MCF 10A (cell line): Measurements from ENCODE around the gene DKK1. TPM values are rescaled to one million over a fixed set of nuclear protein-coding genes. Genes with fewer than 3 reads are reported as not detected.

ENCODE experiments used
- BruUV-seq: library from RNA; stranded (reverse); fragments of 400-500 nt; replicated peaks from 2 replicates; lab custom pipeline; 2021; lab: Mats Ljungman, UMichigan
- CTCF ChIA-PET: fragments of 300-600 bp; sonication (Branson Sonifier 250); formaldehyde crosslinking; extraction: SDS; loops from one replicate; lab custom pipeline; 2021; ENCODE audit warnings: antibody characterized with exemption, inconsistent platforms; lab: Yijun Ruan, JAX
- POLR2A ChIA-PET: fragments of 300-600, 350-650 bp; sonication (Branson Sonifier 250); formaldehyde crosslinking; extraction: SDS; loops from one replicate; lab custom pipeline; 2020; ENCODE audit warnings: antibody characterized with exemption, inconsistent platforms; lab: Yijun Ruan, JAX
- DNase-seq: peaks from one replicate; pipeline ENCODE4 v3.0.0-alpha.2; 2018; ENCODE audit not compliant: unreplicated experiment
- H3K27ac Mint-ChIP-seq: one replicate; pipeline ENCODE4 v1.8.0; 2022; ENCODE audit warnings: mild to moderate bottlenecking, low read depth, mixed read lengths; ENCODE audit not compliant: unreplicated experiment
- H3K27me3 Mint-ChIP-seq: one replicate; pipeline ENCODE4 v1.8.0; 2022; ENCODE audit warnings: mixed read lengths; ENCODE audit not compliant: insufficient read depth, unreplicated experiment
- H3K36me3 Mint-ChIP-seq: one replicate; pipeline ENCODE4 v1.8.0; 2022; ENCODE audit warnings: mild to moderate bottlenecking, moderate library complexity, mixed read lengths; ENCODE audit not compliant: insufficient read depth, unreplicated experiment
- H3K4me1 Mint-ChIP-seq: one replicate; pipeline ENCODE4 v1.8.0; 2022; ENCODE audit warnings: mixed read lengths; ENCODE audit not compliant: insufficient read depth, unreplicated experiment
- H3K4me3 Mint-ChIP-seq: one replicate; pipeline ENCODE4 v1.8.0; 2022; ENCODE audit warnings: mild to moderate bottlenecking, moderate library complexity, mixed read lengths; ENCODE audit not compliant: unreplicated experiment
- H3K9me3 Mint-ChIP-seq: one replicate; pipeline ENCODE4 v1.8.0; 2022; ENCODE audit warnings: mixed read lengths; ENCODE audit not compliant: unreplicated experiment
- intact Hi-C: fragments of 100-400 bp; cut with micrococcal nuclease; formaldehyde crosslinking; loops from 2 replicates; pipeline ENCODE4 v1.14.1; 2022
- total RNA-seq: library from RNA; stranded (reverse); gene quantifications from 2 replicates; pipeline ENCODE4 v1.2.3, GENCODE V29; 2022
- TF ChIP-seq, protein P1 (sequence below): fragments of 200-600 bp; IDR thresholded peaks from one replicate; pipeline ENCODE4 v1.8.0; 2022; ENCODE audit warnings: antibody characterized with exemption, mild to moderate bottlenecking; ENCODE audit not compliant: unreplicated experiment

DKK1 gene
- total RNA-seq, 1 experiment from 2014 or later, result 31.8 TPM

GRCh38 chr10:52322323-52322722, 8.2 kb downstream of the DKK1 start:
- Mint-ChIP-seq H3K27ac (no peak overlapping the region), H3K4me1 (peaks cover 17% of the 10 kb centered on the region), H3K4me3 (no peak overlapping the region), H3K9me3 (no peaks in the 10 kb centered on the region), H3K27me3 (no peaks in the 10 kb centered on the region), H3K36me3 (peaks cover 23% of the 10 kb centered on the region)
- TF ChIP-seq, protein P1, sequence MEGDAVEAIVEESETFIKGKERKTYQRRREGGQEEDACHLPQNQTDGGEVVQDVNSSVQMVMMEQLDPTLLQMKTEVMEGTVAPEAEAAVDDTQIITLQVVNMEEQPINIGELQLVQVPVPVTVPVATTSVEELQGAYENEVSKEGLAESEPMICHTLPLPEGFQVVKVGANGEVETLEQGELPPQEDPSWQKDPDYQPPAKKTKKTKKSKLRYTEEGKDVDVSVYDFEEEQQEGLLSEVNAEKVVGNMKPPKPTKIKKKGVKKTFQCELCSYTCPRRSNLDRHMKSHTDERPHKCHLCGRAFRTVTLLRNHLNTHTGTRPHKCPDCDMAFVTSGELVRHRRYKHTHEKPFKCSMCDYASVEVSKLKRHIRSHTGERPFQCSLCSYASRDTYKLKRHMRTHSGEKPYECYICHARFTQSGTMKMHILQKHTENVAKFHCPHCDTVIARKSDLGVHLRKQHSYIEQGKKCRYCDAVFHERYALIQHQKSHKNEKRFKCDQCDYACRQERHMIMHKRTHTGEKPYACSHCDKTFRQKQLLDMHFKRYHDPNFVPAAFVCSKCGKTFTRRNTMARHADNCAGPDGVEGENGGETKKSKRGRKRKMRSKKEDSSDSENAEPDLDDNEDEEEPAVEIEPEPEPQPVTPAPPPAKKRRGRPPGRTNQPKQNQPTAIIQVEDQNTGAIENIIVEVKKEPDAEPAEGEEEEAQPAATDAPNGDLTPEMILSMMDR, result no peak
- DNase-seq, result no peak
- CTCF ChIA-PET, result interaction anchor here (0.6 to 1.5 kb wide), 3 partner anchors 56 to 859 kb away, joined by 3 to 4 read pairs (median 3); no protein-coding TSS in a partner anchor
- intact Hi-C loops, result no loop called here
- BruUV-seq, result no TSS peak
- POLR2A ChIA-PET, result no interaction called here

GRCh38 chr10:52322936-52323335, 8.9 kb downstream of the DKK1 start:
- CTCF ChIA-PET, result interaction anchor here (0.9 to 1.5 kb wide), 3 partner anchors 55 to 165 kb away, joined by 3 read pairs; no protein-coding TSS in a partner anchor
- no peak for DNase-seq
- Mint-ChIP-seq H3K27me3 (no peaks in the 10 kb centered on the region), H3K9me3 (no peaks in the 10 kb centered on the region), H3K4me1 (peaks cover 17% of the 10 kb centered on the region), H3K4me3 (no peak overlapping the region), H3K36me3 (peaks cover 17% of the 10 kb centered on the region), H3K27ac (no peak overlapping the region)
- intact Hi-C loops, result no loop called here
- POLR2A ChIA-PET, result interaction anchor here (0.7 kb wide), 1 partner anchor 165 kb away, joined by 3 read pairs; no protein-coding TSS in a partner anchor
- TF ChIP-seq, protein P1, result no peak
- BruUV-seq, result no TSS peak

- TF ChIP-seq, protein P1, result no peak
- CTCF ChIA-PET, result interaction anchor here (1.1 kb wide), 1 partner anchor 148 kb away, joined by 4 read pairs; no protein-coding TSS in a partner anchor
- Mint-ChIP-seq H3K9me3 (no peaks in the 10 kb centered on the region), H3K4me3 (no peak overlapping the region), H3K36me3 (no peaks in the 10 kb centered on the region), H3K27ac (no peak overlapping the region), H3K27me3 (no peaks in the 10 kb centered on the region), H3K4me1 (no peaks in the 10 kb centered on the region)
- POLR2A ChIA-PET, result no interaction called here
- DNase-seq, result no peak
- intact Hi-C loops, result no loop called here
- no TSS peak for BruUV-seq
Observed at GRCh38 chr10:52326382-52326781, 12.3 kb downstream of the DKK1 start.

DNA sequence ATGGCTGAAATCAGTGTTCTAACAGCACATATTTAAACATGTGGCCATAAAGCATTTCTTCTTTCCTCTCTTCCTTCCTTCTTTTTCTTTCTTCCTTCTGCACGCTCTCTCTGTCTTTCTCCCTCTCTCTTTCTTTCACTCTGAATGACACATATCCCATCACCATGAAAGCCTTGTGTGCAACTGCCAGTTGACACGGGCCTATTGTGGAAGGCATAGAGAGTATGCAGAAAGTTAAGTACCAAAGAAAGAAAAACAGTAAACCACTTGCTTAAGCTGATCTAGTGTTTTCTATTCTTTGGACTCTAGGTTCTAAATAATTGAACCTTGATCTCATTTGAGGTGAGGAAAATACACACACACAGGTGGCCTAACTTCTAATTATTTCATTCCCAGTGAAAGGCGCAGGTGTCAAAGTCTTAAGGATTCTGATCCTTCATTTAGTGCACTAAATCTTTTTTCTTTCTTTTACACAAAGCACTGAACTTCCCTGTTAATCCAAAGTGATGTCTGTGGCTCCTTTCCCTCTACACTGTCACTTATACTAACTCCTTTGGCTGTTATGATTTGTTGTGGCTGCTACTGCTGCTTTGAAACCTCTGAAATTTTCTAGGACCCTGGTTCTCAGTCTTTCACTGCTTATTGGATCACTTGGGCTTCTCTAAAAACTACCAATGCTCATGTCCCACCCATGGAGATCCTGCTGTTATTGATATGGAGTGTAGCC, 17.7 kb downstream of the DKK1 start:
- intact Hi-C loops, result no loop called here
- Mint-ChIP-seq H3K4me3 (no peak overlapping the region), H3K27me3 (no peaks in the 10 kb centered on the region), H3K36me3 (no peaks in the 10 kb centered on the region), H3K27ac (no peak overlapping the region), H3K9me3 (no peaks in the 10 kb centered on the region), H3K4me1 (peaks cover 7% of the 10 kb centered on the region)
- TF ChIP-seq, protein P1, result no peak
- BruUV-seq, result no TSS peak
- no peak for DNase-seq
- ChIA-PET CTCF (interaction anchor here (0.6 kb wide), 1 partner anchor 103 kb away, joined by 9 read pairs; no protein-coding TSS in a partner anchor), POLR2A (interaction anchor here (1.1 kb wide), 1 partner anchor 13 kb away, joined by 4 read pairs; no protein-coding TSS in a partner anchor)
